ENCODE measurements around the gene CD81.

Gene CD81

GRCh38 chr11:2441171-2441570, 64.1 kb downstream of the CD81 start:
- no peak for DNase-seq

DNA sequence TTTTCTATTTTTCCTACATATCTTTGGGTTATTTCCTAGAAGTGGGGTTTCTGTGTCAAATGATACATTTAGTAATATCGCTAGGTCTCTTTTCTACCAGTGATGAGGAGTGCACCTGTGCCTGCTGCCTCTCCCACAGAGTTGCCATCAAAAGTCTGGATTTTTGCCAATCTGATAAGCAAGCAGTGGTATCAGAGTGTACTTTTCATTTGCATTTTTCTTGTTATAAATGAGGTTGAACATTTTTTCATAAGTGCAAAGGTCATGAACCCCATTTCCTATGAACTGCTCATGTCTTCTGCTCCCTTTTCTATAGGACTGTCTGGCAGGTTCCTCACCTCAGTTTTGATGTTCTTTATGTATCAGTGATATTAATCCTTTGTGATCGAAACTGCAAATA, 65.5 kb downstream of the CD81 start:
- DNase-seq, result no peak

GRCh38 chr11:2443406-2443805, 66.3 kb downstream of the CD81 start:
- no peak for DNase-seq

DNA sequence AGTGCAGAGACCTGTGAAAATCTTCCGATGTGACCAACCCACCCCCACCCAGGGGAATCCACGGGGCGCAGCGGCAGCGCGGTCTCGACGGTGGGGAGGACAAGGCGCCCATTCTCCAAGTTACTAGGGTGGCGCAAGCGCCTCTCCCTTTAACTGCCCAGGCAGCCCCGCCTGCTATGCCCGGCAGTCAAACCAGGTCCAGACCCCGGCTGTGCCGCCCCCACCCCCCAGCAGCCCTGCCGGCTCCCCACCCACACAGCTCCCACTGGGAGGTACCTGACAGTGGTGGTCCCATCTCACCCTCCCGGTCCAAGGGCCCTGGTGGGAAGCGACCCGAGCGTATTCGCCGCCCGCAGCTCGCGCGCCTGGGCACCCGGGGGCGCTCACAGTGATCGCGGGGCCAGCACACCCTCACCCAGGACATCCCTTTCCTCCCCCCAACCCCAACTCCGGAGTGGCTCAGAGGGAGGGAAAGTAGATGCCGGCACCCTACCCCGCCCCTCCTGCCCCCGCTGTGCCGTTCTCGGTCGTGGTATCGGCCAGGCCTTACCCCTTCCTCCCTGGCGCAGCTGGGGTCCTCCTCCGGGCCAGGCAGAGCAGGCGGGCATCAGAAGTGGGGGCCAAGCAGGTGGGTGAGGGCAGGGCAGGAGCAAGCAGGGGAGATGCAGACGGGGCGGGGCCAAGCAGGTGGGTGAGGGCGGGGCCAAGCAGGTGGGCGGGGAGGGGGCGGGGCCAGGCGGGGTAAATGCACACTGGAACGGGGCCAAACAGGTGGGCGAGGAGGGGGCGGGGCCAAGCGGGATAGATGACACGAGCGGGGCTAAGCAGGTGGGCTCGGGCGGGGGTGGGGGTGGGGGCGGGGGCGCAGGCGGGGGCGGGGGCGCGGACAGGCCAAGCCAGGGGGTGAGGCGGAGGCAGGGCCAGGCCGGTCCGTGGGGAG, 67.0 kb downstream of the CD81 start, which contains the start of gene TRPM5:
TSS of gene TRPM5 (minus strand) at position 634 of the 940 bp plus-strand sequence. CDS start 21,478 bp downstream, outside the sequence.
- DNase-seq, result no peak

GRCh38 chr11:2444821-2445745, 68.0 kb downstream of the CD81 start, which contains the start of gene KCNQ1:
KCNQ1 (plus strand) TSS chr11:2445008; CDS start chr11:2445099, 91 bp downstream.
- DNase-seq, result peak; percentile 34

- DNase-seq, result no peak
These were observed 68.8 kb downstream of the CD81 start for GRCh38 chr11:2445746-2446551.

DNA sequence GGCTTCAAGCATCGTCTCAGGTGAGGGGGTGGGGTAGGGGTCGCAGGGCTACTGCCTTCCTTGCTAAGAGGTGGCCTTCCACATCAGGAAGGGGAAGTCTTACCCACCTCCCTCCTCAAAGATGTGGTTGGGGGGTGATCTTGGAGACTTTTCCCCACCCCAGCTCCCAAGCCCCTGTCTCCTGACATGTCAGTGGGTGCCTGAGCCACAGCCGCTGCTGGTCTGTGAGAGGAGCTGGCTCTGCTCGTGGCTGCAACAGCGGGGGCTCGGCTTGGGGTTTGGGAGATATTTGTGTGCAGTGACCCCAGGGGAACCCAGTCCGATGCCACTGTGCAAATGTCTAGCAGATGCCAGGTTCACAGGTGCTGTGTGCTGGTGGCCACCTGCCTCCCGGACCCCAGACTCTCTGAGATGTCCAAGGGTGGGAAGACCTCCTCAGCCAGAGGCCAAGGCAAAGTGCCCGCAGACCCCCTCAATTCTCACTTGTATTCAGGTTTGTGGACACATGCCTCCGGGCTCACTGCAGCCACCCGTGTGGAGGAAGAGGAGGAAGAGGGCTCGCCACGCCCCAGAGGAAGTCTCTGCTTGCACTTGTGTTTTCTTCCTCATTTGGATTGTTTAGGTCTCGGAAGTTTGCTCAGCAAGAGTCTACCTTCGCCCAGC, 69.6 kb downstream of the CD81 start:
- DNase-seq, result no peak
